Head of caudate nucleus (tissue), 42 donors: ENCODE measurements around the gene GIPC3.
"Not testable (repeated sequence)": the region's sequence is repeated elsewhere in the genome, so short reads cannot be mapped to it uniquely, and the experiment has no call there.

Experiments
- DNase-seq, 42 donors: peaks; one replicate each; pipeline versions ENCODE4 v3.0.0 to v3.0.0-alpha.2; 2020 to 2021; ENCODE audit warnings: mixed read lengths in 7 of 42
- intact Hi-C: fragments of 100-400 bp; cut with DNase I; formaldehyde crosslinking; loops from one replicate; pipeline ENCODE4 v1.15.0; 2022

GIPC3 gene

GRCh38 chr19:3573162-3573857 lies 12.0 kb upstream of the GIPC3 start:
- intact Hi-C loops = no loop called here
- peak in 2 of 42 donors; percentile 42 to 52 for DNase-seq

DNA sequence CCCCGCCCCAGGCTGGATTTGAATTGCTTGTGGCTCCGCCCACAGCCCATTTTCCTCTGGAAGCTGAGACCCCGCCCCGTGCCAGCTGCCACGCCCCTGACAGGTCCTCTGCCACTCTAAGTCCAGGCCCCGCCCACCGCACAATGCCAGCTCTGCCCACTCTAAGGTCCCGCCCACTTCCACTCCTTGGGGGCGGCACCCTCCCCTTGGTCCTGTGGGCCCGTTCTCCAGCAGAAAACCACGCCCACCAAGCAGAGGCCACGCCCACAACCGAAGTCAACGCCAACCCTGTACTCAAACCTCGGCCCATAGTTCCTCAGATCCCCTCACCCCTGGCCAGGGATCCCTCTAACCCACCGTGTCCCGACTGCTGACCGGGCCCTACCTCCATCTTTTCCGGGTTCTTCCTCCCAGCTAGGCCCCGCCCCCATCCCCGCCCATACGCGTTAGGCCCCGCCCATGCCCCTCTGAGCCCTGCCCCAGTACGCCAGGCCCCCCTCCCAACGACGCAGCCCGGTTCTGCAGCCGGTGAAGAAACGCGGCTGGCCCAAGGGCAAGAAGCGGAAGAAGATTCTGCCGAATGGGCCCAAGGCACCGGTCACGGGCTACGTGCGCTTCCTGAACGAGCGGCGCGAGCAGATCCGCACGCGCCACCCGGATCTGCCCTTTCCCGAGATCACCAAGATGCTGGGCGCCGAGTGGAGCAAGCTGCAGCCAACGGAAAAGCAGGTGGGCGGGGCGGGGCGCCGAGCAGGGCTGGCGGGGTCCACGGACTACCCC lies 11.2 kb upstream of the GIPC3 start:
- peak; percentile 42 to 87 (median 72) for DNase-seq
- intact Hi-C loops = no loop called here

- intact Hi-C loops = loop anchor here (5.0 kb wide), 1 partner anchor 47 kb away; no protein-coding TSS in a partner anchor
- DNase-seq = peak in 36 of 42 donors; percentile 34 to 77 (median 55)
Observed at GRCh38 chr19:3575260-3575741, 10.0 kb upstream of the GIPC3 start.

DNA sequence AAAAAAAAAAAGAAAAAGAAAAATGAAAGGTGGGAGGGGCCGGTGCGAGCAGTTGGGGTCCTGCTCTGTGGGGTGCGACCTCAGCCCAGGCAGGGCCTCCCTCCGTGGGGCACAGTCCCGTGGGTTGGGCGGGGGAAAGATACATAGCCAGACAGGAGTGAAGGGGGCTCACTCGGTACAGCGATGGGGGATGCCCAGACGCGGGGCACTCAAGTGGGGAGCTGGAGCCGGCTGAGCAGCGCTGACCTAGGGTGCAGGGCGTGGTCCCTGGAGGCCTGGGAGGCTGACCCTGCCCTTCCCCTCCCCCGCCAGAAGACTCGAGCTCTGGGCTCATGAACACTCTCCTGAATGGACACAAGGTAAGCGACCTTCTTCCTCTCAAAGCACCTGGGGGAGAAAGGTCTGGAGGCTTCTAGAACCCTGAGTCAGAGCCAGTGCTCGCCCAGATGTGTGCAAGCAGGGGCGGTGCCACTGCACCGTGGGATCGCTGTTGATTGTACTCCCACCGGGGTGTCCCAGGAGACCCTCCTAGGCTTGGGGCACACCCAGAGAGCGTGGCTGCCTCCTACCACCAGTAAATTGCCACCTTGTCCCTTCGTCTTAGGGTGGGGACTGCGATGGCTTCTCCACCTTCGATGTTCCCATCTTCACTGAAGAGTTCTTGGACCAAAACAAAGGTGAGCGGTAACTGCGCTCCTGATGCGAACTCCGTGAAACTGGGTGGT lies 9.2 kb upstream of the GIPC3 start:
- intact Hi-C loops = loop anchor here (5.0 kb wide), 1 partner anchor 46 kb away; no protein-coding TSS in a partner anchor
- no peak for DNase-seq

- intact Hi-C loops = loop anchor here (5.0 kb wide), 1 partner anchor 45 kb away; no protein-coding TSS in a partner anchor
- DNase-seq = peak in 41 of 42 donors; percentile 28 to 86 (median 74)
Observed at GRCh38 chr19:3576696-3577443, 8.4 kb upstream of the GIPC3 start.

- no peak for DNase-seq
- intact Hi-C loops = loop anchor here (5.0 kb wide), 1 partner anchor 44 kb away; no protein-coding TSS in a partner anchor
Observed at GRCh38 chr19:3577723-3578344, 7.4 kb upstream of the GIPC3 start.

- intact Hi-C loops = loop anchor here (5.0 kb wide), 1 partner anchor 44 kb away; no protein-coding TSS in a partner anchor
- DNase-seq = no peak
Observed at GRCh38 chr19:3578390-3578789, 6.9 kb upstream of the GIPC3 start.

DNA sequence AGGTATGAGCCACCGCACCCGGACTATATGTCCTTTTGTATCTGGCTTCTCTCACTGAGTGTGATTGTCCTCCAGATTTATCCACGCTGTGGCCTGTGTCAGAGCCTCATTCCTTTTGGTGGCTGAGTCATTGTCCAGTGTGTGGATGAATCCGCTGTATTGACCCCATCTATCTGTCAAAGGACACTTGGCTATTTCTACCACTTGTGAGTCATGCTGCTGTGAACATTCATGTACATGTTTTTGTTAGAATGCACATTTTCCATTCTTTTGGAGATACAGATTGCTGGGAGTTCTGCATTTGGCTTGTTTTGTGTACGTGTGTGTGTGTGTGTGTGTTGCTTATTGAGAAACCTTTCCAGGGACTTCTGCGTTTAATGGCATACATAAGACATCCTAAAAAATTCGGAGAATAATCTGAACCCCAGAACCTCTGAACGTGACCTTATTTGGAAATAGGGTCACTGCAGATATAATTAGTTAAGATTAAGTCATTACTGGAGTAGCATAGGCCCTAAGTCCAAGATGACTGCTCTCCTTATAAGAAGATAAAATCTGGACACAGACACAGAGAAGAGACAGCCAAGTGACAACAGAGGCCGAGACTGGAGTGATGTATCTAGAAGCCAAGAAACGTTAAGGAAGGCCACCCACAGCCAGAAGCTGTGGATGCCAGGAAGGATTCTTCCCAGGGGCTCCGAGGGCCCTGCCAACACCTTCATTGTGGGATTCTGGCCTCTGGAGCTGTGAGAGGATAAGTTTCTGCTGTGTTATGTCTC lies 4.9 kb upstream of the GIPC3 start:
- intact Hi-C loops = no loop called here
- DNase-seq = peak in 5 of 42 donors; percentile 30 to 60 (median 41)

DNA sequence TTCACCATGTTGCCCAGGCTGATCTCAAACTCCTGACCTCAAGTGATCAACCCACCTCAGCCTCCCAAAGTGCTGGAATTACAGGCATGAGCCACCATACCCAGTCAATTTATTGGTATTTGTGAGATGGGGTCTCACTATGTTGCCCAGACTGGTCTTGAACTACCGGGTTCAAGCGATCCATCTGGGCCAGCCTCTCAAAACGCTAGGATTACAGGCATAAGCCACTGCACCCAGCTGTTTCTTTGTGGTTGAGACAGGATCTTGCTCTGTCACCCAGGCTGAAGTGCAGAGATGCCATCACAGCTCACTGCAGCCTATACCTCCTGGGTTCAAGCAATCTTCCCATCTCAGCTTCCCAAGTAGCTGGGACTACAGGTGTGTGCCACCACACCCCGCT lies 3.5 kb upstream of the GIPC3 start:
- intact Hi-C loops, DNase-seq: not testable (repeated sequence)

- intact Hi-C loops, DNase-seq: not testable (repeated sequence)
Observed at GRCh38 chr19:3584036-3584802, 1.1 kb upstream of the GIPC3 start.

GRCh38 chr19:3586127-3586626 lies 899 bp downstream of the GIPC3 start:
- intact Hi-C loops = no loop called here
- no peak for DNase-seq

- intact Hi-C loops = no loop called here
- DNase-seq = no peak
Observed at GRCh38 chr19:3586707-3587346, 1.5 kb downstream of the GIPC3 start.

- DNase-seq = no peak
- intact Hi-C loops = no loop called here
Observed at GRCh38 chr19:3589439-3589838, 4.2 kb downstream of the GIPC3 start.

DNA sequence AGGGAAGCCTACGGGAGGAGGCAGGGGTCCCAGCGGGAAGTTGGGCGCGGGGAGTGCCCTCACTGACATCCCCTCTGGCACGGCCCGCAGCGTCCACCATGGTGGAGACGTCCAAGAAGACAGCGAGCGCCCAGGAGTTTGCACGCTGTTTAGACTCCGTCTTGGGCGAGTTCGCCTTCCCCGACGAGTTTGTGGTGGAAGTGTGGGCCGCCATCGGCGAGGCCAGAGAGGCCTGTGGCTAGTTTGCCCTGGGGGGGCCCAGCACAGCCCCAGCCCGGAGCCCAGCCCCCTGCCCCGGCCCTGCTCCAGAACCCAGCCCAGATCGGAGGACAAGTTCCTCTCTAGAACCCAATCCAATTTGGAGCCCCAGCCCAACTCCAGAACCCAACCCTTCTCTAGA lies 4.7 kb downstream of the GIPC3 start:
- no peak for DNase-seq
- intact Hi-C loops = no loop called here

GRCh38 chr19:3590991-3591659 lies 5.8 kb downstream of the GIPC3 start:
- intact Hi-C loops = no loop called here
- DNase-seq = no peak
